HepG2 (cell line): Measurements from ENCODE around the gene TUBE1. TPM values are rescaled to one million over a fixed set of nuclear protein-coding genes. Genes with fewer than 3 reads are reported as not detected.

Experiments used
- ATAC-seq: fragments of 200-7000 bp; cut with Tn5 transposase; 3 replicates; pipeline ENCODE4 v1.9.1; 2020; ENCODE audit warnings: mild to moderate bottlenecking, moderate library complexity
- BruUV-seq: library from RNA; stranded (reverse); fragments of 400-500 nt; replicated peaks from 2 replicates; lab custom pipeline; 2021; lab: Mats Ljungman, UMichigan
- CTCF ChIA-PET: fragments of 300-600 bp; formaldehyde crosslinking; extraction: SDS; loops from one replicate; lab custom pipeline; 2021; ENCODE audit warnings: low total read pairs, inconsistent platforms, low intra/inter-chr PET ratio; lab: Yijun Ruan, JAX
- POLR2A ChIA-PET: fragments of 350-600 bp; sonication (Branson Sonifier 250); formaldehyde crosslinking; loops from one replicate; lab custom pipeline; 2020; ENCODE audit warnings: antibody characterized with exemption, inconsistent platforms; lab: Yijun Ruan, JAX
- DNase-seq: peaks from one replicate; pipeline ENCODE4 v3.0.0-alpha.2; 2015; ENCODE audit warnings: low spot score
- FAIRE-seq: peaks from 3 replicates; lab custom pipeline; 2011; peaks lifted over from hg19 to GRCh38; lab: Jason Lieb, UNC
- H2AFZ ChIP-seq: one replicate; pipeline ENCODE4 v1.6.1; 2011; ENCODE audit warnings: low read length, inconsistent platforms
- H3K27ac ChIP-seq: fragments of 300-600 bp; 3 replicates; pipeline ENCODE4 v1.8.0; 2011; ENCODE audit warnings: mixed run types, mild to moderate bottlenecking, mixed read lengths, low read length, inconsistent platforms; ENCODE audit not compliant: insufficient read depth; ENCODE audit errors: extremely low read length
- H3K27me3 ChIP-seq, 2 experiments: fragments of 200-600 bp in 1 of 2; 2 replicates in 1 of 2; 3 replicates in 1 of 2; pipeline versions ENCODE4 v1.6.0 to v1.8.0; 2011; ENCODE audit warnings: low read length in 2 of 2, mild to moderate bottlenecking in 2 of 2, moderate library complexity in 2 of 2, inconsistent platforms in 1 of 2; ENCODE audit not compliant: insufficient read depth in 2 of 2, control insufficient read depth in 1 of 2
- H3K36me3 ChIP-seq, 2 experiments: fragments of 200-600 bp in 1 of 2; replicated peaks in 1 of 2; 2 replicates in 1 of 2; 3 replicates in 1 of 2; pipeline versions ENCODE4 v1.5.1 to v1.8.0; 2011; ENCODE audit warnings: low read length in 2 of 2, inconsistent platforms in 1 of 2; ENCODE audit not compliant: insufficient read depth in 2 of 2, control insufficient read depth in 1 of 2
- H3K4me1 ChIP-seq: 2 replicates; pipeline ENCODE4 v1.5.1; 2012; ENCODE audit warnings: low read length, inconsistent platforms; ENCODE audit not compliant: insufficient read depth
- H3K4me2 ChIP-seq: 2 replicates; pipeline ENCODE4 v1.6.0; 2011; ENCODE audit warnings: low read depth, low read length, inconsistent platforms
- H3K4me3 ChIP-seq, 3 experiments: fragments of 200-600 bp in 1 of 3; sonication (generic), shearing (Covaris generic) in 1 of 3; replicated peaks in 1 of 3; 2 replicates each; pipeline ENCODE4 v1.5.1; 2011 to 2016; ENCODE audit warnings: low read length in 3 of 3, inconsistent platforms in 2 of 3, low read depth in 2 of 3, mild to moderate bottlenecking in 2 of 3, control low read depth in 1 of 3, mixed read lengths in 1 of 3; ENCODE audit not compliant: insufficient read depth in 1 of 3
- H3K79me2 ChIP-seq: one replicate; pipeline ENCODE4 v1.6.1; 2011; ENCODE audit warnings: low read length, inconsistent platforms; ENCODE audit not compliant: insufficient read depth
- H3K9ac ChIP-seq: 2 replicates; pipeline ENCODE4 v1.6.0; 2011; ENCODE audit warnings: mild to moderate bottlenecking, low read depth, low read length, inconsistent platforms; ENCODE audit not compliant: insufficient read depth
- H3K9me3 ChIP-seq: 2 replicates; pipeline ENCODE4 v1.5.1; 2012; ENCODE audit warnings: mild to moderate bottlenecking, low read length
- H4K20me1 ChIP-seq: 2 replicates; pipeline ENCODE4 v1.6.0; 2011; ENCODE audit warnings: inconsistent platforms, mild to moderate bottlenecking, low read length, moderate library complexity; ENCODE audit not compliant: insufficient read depth
- CREB3 ChIP-seq: sonication (generic); formaldehyde crosslinking; IDR thresholded peaks from 2 replicates; pipeline ENCODE4 v1.5.0; 2020; ENCODE audit warnings: missing genetic modification reagents
- FOXK1 ChIP-seq: sonication (generic); formaldehyde crosslinking; IDR thresholded peaks from 2 replicates; pipeline ENCODE4 v1.4.0; 2020; ENCODE audit warnings: low read depth, missing genetic modification reagents, borderline replicate concordance
- HOXA5 ChIP-seq: sonication (generic); formaldehyde crosslinking; IDR thresholded peaks from 2 replicates; pipeline ENCODE4 v1.4.0; 2020; ENCODE audit warnings: missing genetic modification reagents
- NONO ChIP-seq, 2 experiments: fragments of 450-650 bp in 1 of 2; sonication (generic) in 1 of 2; formaldehyde crosslinking in 1 of 2; IDR thresholded peaks in 1 of 2; conservative IDR thresholded peaks in 1 of 2; 2 replicates each; pipeline versions ENCODE4 v1.6.1 to v1.8.0; 2017 to 2022; ENCODE audit warnings: mild to moderate bottlenecking in 1 of 2, missing genetic modification reagents in 1 of 2, moderate library complexity in 1 of 2
- TBL1XR1 ChIP-seq: fragments of 150-350 bp; IDR thresholded peaks from 2 replicates; pipeline ENCODE4 v1.6.1; 2014; ENCODE audit warnings: borderline replicate concordance, low read length; ENCODE audit not compliant: partially characterized antibody
- ZBTB38 ChIP-seq: sonication (generic); formaldehyde crosslinking; IDR thresholded peaks from 2 replicates; pipeline ENCODE4 v1.5.1; 2020; ENCODE audit warnings: mild to moderate bottlenecking, missing genetic modification reagents
- ZMYM4 ChIP-seq: sonication (generic); formaldehyde crosslinking; IDR thresholded peaks from 2 replicates; pipeline ENCODE4 v1.8.1; 2023; ENCODE audit warnings: mild to moderate bottlenecking, missing genetic modification reagents
- WGBS: methylation state at CpG from one replicate; pipeline ENCODE4 v1.1.6; 2017; ENCODE audit warnings: low lambda C conversion rate; 5-methylcytosine and 5-hydroxymethylcytosine counted together
- in situ Hi-C: cut with HindIII; loops from 2 replicates; pipeline ENCODE4 v1.10.0; 2017; ENCODE audit warnings: low pct_unique_long_range_greater_than_20kb; ENCODE audit not compliant: extremely low pct_ligation_motif_present
- intact Hi-C: fragments of 100-400 bp; cut with micrococcal nuclease; formaldehyde crosslinking; loops from one replicate; pipeline ENCODE4 v1.10.0; 2022; ENCODE audit not compliant: unreplicated experiment
- polyA plus RNA-seq, 8 experiments: library from polyadenylated mRNA; depleted of rRNA in 3 of 8; stranded (reverse) in 7 of 8; unstranded in 1 of 8; fragments of >200 nt; fragmentation: Illumina TruSeq in 4 of 8; extraction: Trizol in 4 of 8; gene quantifications; 2 replicates each; pipeline versions ENCODE4 v1.2.1 to v1.2.3, GENCODE V29; 2011 to 2016; ENCODE audit warnings: low read depth in 4 of 8, missing spikeins in 1 of 8, mixed read lengths in 1 of 8; ENCODE audit not compliant: insufficient read depth in 1 of 8
- total RNA-seq, 5 experiments: library from RNA; depleted of rRNA; stranded (reverse); fragments of >200 nt; fragmentation: Illumina TruSeq; extraction: Trizol; gene quantifications; 2 replicates each; pipeline ENCODE4 v1.2.3, GENCODE V29; 2016; ENCODE audit warnings: low read depth in 1 of 5
- TF ChIP-seq, protein P1 (sequence below): fragments of 450-650 bp; IDR thresholded peaks from 2 replicates; pipeline ENCODE4 v1.6.1; 2017
- TF ChIP-seq, protein P2 (sequence below): sonication (generic); formaldehyde crosslinking; IDR thresholded peaks from 2 replicates; pipeline ENCODE4 v1.5.1; 2020; ENCODE audit warnings: mild to moderate bottlenecking, missing genetic modification reagents
- TF ChIP-seq, protein P3 (sequence below): sonication (generic); formaldehyde crosslinking; IDR thresholded peaks from 2 replicates; pipeline ENCODE4 v1.5.0; 2020; ENCODE audit warnings: mild to moderate bottlenecking, missing genetic modification reagents, moderate library complexity

Gene TUBE1
- total and polyA plus RNA-seq, 2 of the 13 experiments (the other 11 are each of a cell fraction or from before 2014, with no cell fraction given) = 17.3 to 22.6 TPM

- TF ChIP-seq, protein P1, sequence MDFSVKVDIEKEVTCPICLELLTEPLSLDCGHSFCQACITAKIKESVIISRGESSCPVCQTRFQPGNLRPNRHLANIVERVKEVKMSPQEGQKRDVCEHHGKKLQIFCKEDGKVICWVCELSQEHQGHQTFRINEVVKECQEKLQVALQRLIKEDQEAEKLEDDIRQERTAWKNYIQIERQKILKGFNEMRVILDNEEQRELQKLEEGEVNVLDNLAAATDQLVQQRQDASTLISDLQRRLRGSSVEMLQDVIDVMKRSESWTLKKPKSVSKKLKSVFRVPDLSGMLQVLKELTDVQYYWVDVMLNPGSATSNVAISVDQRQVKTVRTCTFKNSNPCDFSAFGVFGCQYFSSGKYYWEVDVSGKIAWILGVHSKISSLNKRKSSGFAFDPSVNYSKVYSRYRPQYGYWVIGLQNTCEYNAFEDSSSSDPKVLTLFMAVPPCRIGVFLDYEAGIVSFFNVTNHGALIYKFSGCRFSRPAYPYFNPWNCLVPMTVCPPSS = no peak
Observed at GRCh38 chr6:112122756-112123155, 35.5 kb upstream of the TUBE1 start (continued).

GRCh38 chr6:112118034-112118433 lies 30.8 kb upstream of the TUBE1 start:
- no peak overlapping the region for H2AFZ ChIP-seq
- no peak for FAIRE-seq
- BruUV-seq = no TSS peak

GRCh38 chr6:112117554-112117953 lies 30.3 kb upstream of the TUBE1 start:
- Histone ChIP-seq H3K9ac (no peak overlapping the region), H3K79me2 (no peaks in the 10 kb centered on the region), H3K36me3 (no peaks in the 10 kb centered on the region), H3K27ac (no peak overlapping the region), H3K4me2 (no peak overlapping the region), H3K27me3 (no peaks in the 10 kb centered on the region), H2AFZ (no peak overlapping the region), H3K4me3 (no peak overlapping the region), H3K9me3 (no peaks in the 10 kb centered on the region), H4K20me1 (no peaks in the 10 kb centered on the region), H3K4me1 (no peaks in the 10 kb centered on the region)
- intact Hi-C loops (no loop called here), in situ Hi-C loops (no loop called here)
- no peak for DNase-seq
- BruUV-seq = no TSS peak
- no peak for ATAC-seq
- ChIA-PET POLR2A (no interaction called here), CTCF (no interaction called here)
- 0% methylated on average over 1 of the region's 1 CpG for WGBS
- no peak for FAIRE-seq
- TF ChIP-seq HOXA5 (no peak), ZBTB38 (no peak), CREB3 (no peak), NONO (IDR thresholded peaks at IDR 0.05) (no peak), NONO (CRISPR knock-in tag; conservative IDR thresholded peaks at IDR 0.05) (no peak), FOXK1 (no peak), ZMYM4 (CRISPR knock-in tag) (no peak)
- TF ChIP-seq, protein P2, sequence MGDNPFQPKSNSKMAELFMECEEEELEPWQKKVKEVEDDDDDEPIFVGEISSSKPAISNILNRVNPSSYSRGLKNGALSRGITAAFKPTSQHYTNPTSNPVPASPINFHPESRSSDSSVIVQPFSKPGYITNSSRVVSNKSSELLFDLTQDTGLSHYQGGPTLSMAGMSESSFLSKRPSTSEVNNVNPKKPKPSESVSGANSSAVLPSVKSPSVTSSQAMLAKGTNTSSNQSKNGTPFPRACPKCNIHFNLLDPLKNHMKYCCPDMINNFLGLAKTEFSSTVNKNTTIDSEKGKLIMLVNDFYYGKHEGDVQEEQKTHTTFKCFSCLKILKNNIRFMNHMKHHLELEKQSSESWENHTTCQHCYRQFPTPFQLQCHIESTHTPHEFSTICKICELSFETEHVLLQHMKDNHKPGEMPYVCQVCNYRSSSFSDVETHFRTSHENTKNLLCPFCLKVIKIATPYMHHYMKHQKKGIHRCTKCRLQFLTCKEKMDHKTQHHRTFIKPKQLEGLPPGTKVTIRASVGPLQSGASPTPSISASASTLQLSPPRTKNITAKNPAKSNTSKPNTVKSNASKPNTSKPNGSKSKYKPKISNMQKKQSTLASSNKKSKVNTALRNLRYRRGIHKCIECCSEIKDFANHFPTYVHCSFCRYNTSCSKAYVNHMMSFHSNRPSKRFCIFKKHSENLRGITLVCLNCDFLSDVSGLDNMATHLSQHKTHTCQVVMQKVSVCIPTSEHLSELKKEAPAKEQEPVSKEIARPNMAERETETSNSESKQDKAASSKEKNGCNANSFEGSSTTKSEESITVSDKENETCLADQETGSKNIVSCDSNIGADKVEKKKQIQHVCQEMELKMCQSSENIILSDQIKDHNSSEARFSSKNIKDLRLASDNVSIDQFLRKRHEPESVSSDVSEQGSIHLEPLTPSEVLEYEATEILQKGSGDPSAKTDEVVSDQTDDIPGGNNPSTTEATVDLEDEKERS (CRISPR knock-in tag) = no peak
- TF ChIP-seq, protein P3, sequence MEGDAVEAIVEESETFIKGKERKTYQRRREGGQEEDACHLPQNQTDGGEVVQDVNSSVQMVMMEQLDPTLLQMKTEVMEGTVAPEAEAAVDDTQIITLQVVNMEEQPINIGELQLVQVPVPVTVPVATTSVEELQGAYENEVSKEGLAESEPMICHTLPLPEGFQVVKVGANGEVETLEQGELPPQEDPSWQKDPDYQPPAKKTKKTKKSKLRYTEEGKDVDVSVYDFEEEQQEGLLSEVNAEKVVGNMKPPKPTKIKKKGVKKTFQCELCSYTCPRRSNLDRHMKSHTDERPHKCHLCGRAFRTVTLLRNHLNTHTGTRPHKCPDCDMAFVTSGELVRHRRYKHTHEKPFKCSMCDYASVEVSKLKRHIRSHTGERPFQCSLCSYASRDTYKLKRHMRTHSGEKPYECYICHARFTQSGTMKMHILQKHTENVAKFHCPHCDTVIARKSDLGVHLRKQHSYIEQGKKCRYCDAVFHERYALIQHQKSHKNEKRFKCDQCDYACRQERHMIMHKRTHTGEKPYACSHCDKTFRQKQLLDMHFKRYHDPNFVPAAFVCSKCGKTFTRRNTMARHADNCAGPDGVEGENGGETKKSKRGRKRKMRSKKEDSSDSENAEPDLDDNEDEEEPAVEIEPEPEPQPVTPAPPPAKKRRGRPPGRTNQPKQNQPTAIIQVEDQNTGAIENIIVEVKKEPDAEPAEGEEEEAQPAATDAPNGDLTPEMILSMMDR (CRISPR knock-in tag) = no peak

More at GRCh38 chr6:112118034-112118433, 30.8 kb upstream of the TUBE1 start:
- TF ChIP-seq TBL1XR1 = no peak
- no peak overlapping the region for H3K4me3 ChIP-seq
- DNase-seq = no peak
- ATAC-seq = no peak
- POLR2A ChIA-PET = no interaction called here
- H3K27ac ChIP-seq = no peak overlapping the region
- H3K27me3 ChIP-seq = no peaks in the 10 kb centered on the region
- intact Hi-C loops = no loop called here
- H3K36me3 ChIP-seq = no peaks in the 10 kb centered on the region
- H3K9ac ChIP-seq = no peak overlapping the region
- no peaks in the 10 kb centered on the region for H3K4me1 ChIP-seq
- CTCF ChIA-PET = no interaction called here
- in situ Hi-C loops = no loop called here
- no peak overlapping the region for H3K4me2 ChIP-seq
- H4K20me1 ChIP-seq = no peaks in the 10 kb centered on the region
- H3K9me3 ChIP-seq = no peaks in the 10 kb centered on the region
- no peaks in the 10 kb centered on the region for H3K79me2 ChIP-seq
